GM19240 (cell line): ENCODE data around the gene CENPF.
"Not testable (repeated sequence)": the region's sequence is repeated elsewhere in the genome, so short reads cannot be mapped to it uniquely, and the experiment has no call there.

Experiments
- DNase-seq: peaks from one replicate; pipeline ENCODE4 v3.0.0; 2011; ENCODE audit warnings: low spot score; ENCODE audit not compliant: insufficient read length

Gene CENPF

GRCh38 chr1:214602764-214603657, at the start of gene CENPF:
Gene CENPF (plus strand): TSS chr1:214603195. CDS start chr1:214613755, 10,560 bp downstream.
- peak; percentile 98 for DNase-seq

- DNase-seq = no peak
Measured at GRCh38 chr1:214557952-214558735, 44.9 kb upstream of the CENPF start.

- no peak for DNase-seq
Measured at GRCh38 chr1:214563881-214564280, 39.1 kb upstream of the CENPF start.

GRCh38 chr1:214565310-214565709, 37.7 kb upstream of the CENPF start:
- DNase-seq = no peak

GRCh38 chr1:214566158-214567104, 36.6 kb upstream of the CENPF start:
- no peak for DNase-seq

GRCh38 chr1:214567481-214567980, 35.5 kb upstream of the CENPF start:
- no peak for DNase-seq

GRCh38 chr1:214568328-214568727, 34.7 kb upstream of the CENPF start:
- no peak for DNase-seq

GRCh38 chr1:214569357-214570004, 33.5 kb upstream of the CENPF start:
- no peak for DNase-seq

- no peak for DNase-seq
Measured at GRCh38 chr1:214570442-214570841, 32.6 kb upstream of the CENPF start.

- DNase-seq = no peak
Measured at GRCh38 chr1:214571281-214571680, 31.7 kb upstream of the CENPF start.

GRCh38 chr1:214573386-214574318, 29.3 kb upstream of the CENPF start:
- no peak for DNase-seq

- no peak for DNase-seq
Measured at GRCh38 chr1:214574598-214575411, 28.2 kb upstream of the CENPF start.

- DNase-seq = not testable (repeated sequence)
Measured at GRCh38 chr1:214576120-214576519, 26.9 kb upstream of the CENPF start.

- no peak for DNase-seq
Measured at GRCh38 chr1:214579183-214579582, 23.8 kb upstream of the CENPF start.

- no peak for DNase-seq
Measured at GRCh38 chr1:214581785-214582184, 21.2 kb upstream of the CENPF start.

- no peak for DNase-seq
Measured at GRCh38 chr1:214582289-214582891, 20.6 kb upstream of the CENPF start.

GRCh38 chr1:214583113-214583512, 19.9 kb upstream of the CENPF start:
- DNase-seq = no peak
